SJCRH30 (cell line): ENCODE data around the gene MYO1H. TPM values are rescaled to one million over a fixed set of nuclear protein-coding genes. Genes with fewer than 3 reads are reported as not detected.
"Not testable (repeated sequence)": the region's sequence is repeated elsewhere in the genome, so short reads cannot be mapped to it uniquely, and the experiment has no call there.

Experiments
- DNase-seq, 2 experiments: peaks; one replicate each; pipeline ENCODE4 v3.0.0-alpha.2; 2015 to 2020
- H3K27ac ChIP-seq: fragments of 250-450 bp; sonication (Bioruptor Pico); 2 replicates; pipeline ENCODE4 v1.5.1; 2020; ENCODE audit warnings: mild to moderate bottlenecking, moderate library complexity
- H3K27me3 ChIP-seq: fragments of 250-450 bp; sonication (Bioruptor Pico); 2 replicates; pipeline ENCODE4 v1.5.1; 2020; ENCODE audit warnings: mild to moderate bottlenecking, moderate library complexity
- H3K36me3 ChIP-seq: fragments of 250-450 bp; sonication (Bioruptor Pico); 2 replicates; pipeline ENCODE4 v1.5.1; 2020; ENCODE audit warnings: mild to moderate bottlenecking, moderate library complexity
- H3K4me1 ChIP-seq: fragments of 250-450 bp; sonication (Bioruptor Pico); 2 replicates; pipeline ENCODE4 v1.5.1; 2020; ENCODE audit warnings: mild to moderate bottlenecking, moderate library complexity
- H3K4me3 ChIP-seq: fragments of 250-450 bp; sonication (Bioruptor Pico); 2 replicates; pipeline ENCODE4 v1.5.1; 2020; ENCODE audit warnings: mild to moderate bottlenecking, moderate library complexity
- H3K9me3 ChIP-seq: fragments of 250-450 bp; sonication (Bioruptor Pico); replicated peaks from 2 replicates; pipeline ENCODE4 v1.5.1; 2020; ENCODE audit warnings: mild to moderate bottlenecking, moderate library complexity
- total RNA-seq: library from RNA; depleted of rRNA; stranded (reverse); fragments of >200 nt; shearing (Covaris generic); gene quantifications from 2 replicates; pipeline ENCODE4 v1.2.3, GENCODE V29; 2014

Gene MYO1H
- total RNA-seq, 1 experiment from 2014 or later, result not detected

GRCh38 chr12:109461049-109461845 lies 113.5 kb downstream of the MYO1H start:
- Histone ChIP-seq H3K27ac (peak overlapping the region; percentile 100), H3K27me3 (no peaks in the 10 kb centered on the region), H3K36me3 (peaks cover 20% of the 10 kb centered on the region), H3K4me1 (peaks cover 40% of the 10 kb centered on the region), H3K4me3 (no peak overlapping the region), H3K9me3 (no peaks in the 10 kb centered on the region)
- DNase-seq, result peak in 1 of 2 experiments; percentile 17

- Histone ChIP-seq H3K36me3 (peaks cover 12% of the 10 kb centered on the region), H3K4me3 (no peak overlapping the region; the same call in 1 of the 2 replicates), H3K27ac (peak overlapping the region; percentile 100), H3K9me3 (no peaks in the 10 kb centered on the region), H3K27me3 (no peaks in the 10 kb centered on the region), H3K4me1 (peaks cover 40% of the 10 kb centered on the region)
- DNase-seq, result peak; percentile 82 to 87
These were observed 114.4 kb downstream of the MYO1H start for GRCh38 chr12:109461846-109462756.

- H3K4me3 ChIP-seq, result peak overlapping the region; percentile 38
- H3K36me3 ChIP-seq, result 0 out of 2 replicates have a peak, but pooled peaks cover 2% of the 10 kb centered on the region
- DNase-seq, result peak; percentile 87 to 92
- no peaks in the 10 kb centered on the region for H3K27me3 ChIP-seq
- H3K4me1 ChIP-seq, result peaks cover 40% of the 10 kb centered on the region
- H3K9me3 ChIP-seq, result no peaks in the 10 kb centered on the region
- H3K27ac ChIP-seq, result peak overlapping the region; percentile 100
These were observed 115.4 kb downstream of the MYO1H start for GRCh38 chr12:109462868-109463692.

- H3K4me1 ChIP-seq, result peaks cover 40% of the 10 kb centered on the region
- peak; percentile 42 to 43 for DNase-seq
- peak overlapping the region; percentile 100 for H3K27ac ChIP-seq
- H3K9me3 ChIP-seq, result no peaks in the 10 kb centered on the region
- H3K27me3 ChIP-seq, result no peaks in the 10 kb centered on the region
- H3K4me3 ChIP-seq, result peak overlapping the region; percentile 38
- 0 out of 2 replicates have a peak, but pooled peaks cover 2% of the 10 kb centered on the region for H3K36me3 ChIP-seq
These were observed 116.1 kb downstream of the MYO1H start for GRCh38 chr12:109463756-109464155.

GRCh38 chr12:109464642-109465351 lies 117.1 kb downstream of the MYO1H start:
- DNase-seq, result peak in 1 of 2 experiments; percentile 8
- Histone ChIP-seq H3K36me3 (peaks cover 5% of the 10 kb centered on the region), H3K27me3 (no peaks in the 10 kb centered on the region), H3K4me1 (peaks cover 40% of the 10 kb centered on the region), H3K9me3 (no peaks in the 10 kb centered on the region), H3K4me3 (no peak overlapping the region), H3K27ac (peak overlapping the region; percentile 100; the same call in 1 of the 2 replicates)

GRCh38 chr12:109466305-109466704 lies 118.6 kb downstream of the MYO1H start:
- H3K4me1 ChIP-seq, result peaks cover 32% of the 10 kb centered on the region

GRCh38 chr12:109466821-109467220 lies 119.1 kb downstream of the MYO1H start:
- Histone ChIP-seq H3K4me3 (no peak overlapping the region), H3K9me3 (no peaks in the 10 kb centered on the region), H3K4me1 (peaks cover 27% of the 10 kb centered on the region), H3K27ac (no peak overlapping the region), H3K36me3 (peaks cover 13% of the 10 kb centered on the region), H3K27me3 (no peaks in the 10 kb centered on the region)
- DNase-seq, result peak in 1 of 2 experiments; percentile 28

More at GRCh38 chr12:109466305-109466704, 118.6 kb downstream of the MYO1H start:
- H3K27me3 ChIP-seq, result no peaks in the 10 kb centered on the region
- no peak for DNase-seq
- no peak overlapping the region for H3K27ac ChIP-seq
- no peaks in the 10 kb centered on the region for H3K9me3 ChIP-seq
- H3K36me3 ChIP-seq, result peaks cover 11% of the 10 kb centered on the region
- no peak overlapping the region for H3K4me3 ChIP-seq

GRCh38 chr12:109467978-109468676 lies 120.4 kb downstream of the MYO1H start:
- H3K4me1 ChIP-seq, result peaks cover 16% of the 10 kb centered on the region; the same call in 1 of the 2 replicates
- H3K36me3 ChIP-seq, result peaks cover 13% of the 10 kb centered on the region
- no peaks in the 10 kb centered on the region for H3K9me3 ChIP-seq
- H3K4me3 ChIP-seq, result no peak overlapping the region
- no peaks in the 10 kb centered on the region for H3K27me3 ChIP-seq
- no peak for DNase-seq
- H3K27ac ChIP-seq, result no peak overlapping the region

- no peak for DNase-seq
- no peak overlapping the region for H3K4me3 ChIP-seq
- H3K4me1 ChIP-seq, result peaks cover 5% of the 10 kb centered on the region; the same call in 1 of the 2 replicates
- H3K9me3 ChIP-seq, result no peaks in the 10 kb centered on the region
- H3K27me3 ChIP-seq, result no peaks in the 10 kb centered on the region
- H3K36me3 ChIP-seq, result peaks cover 13% of the 10 kb centered on the region
- H3K27ac ChIP-seq, result no peak overlapping the region
These were observed 121.8 kb downstream of the MYO1H start for GRCh38 chr12:109469517-109469916.

GRCh38 chr12:109473006-109473405 lies 125.3 kb downstream of the MYO1H start:
- H3K9me3 ChIP-seq, result no peaks in the 10 kb centered on the region
- no peak for DNase-seq
- no peak overlapping the region for H3K4me3 ChIP-seq
- no peaks in the 10 kb centered on the region for H3K4me1 ChIP-seq
- peaks cover 13% of the 10 kb centered on the region for H3K36me3 ChIP-seq
- H3K27me3 ChIP-seq, result no peaks in the 10 kb centered on the region
- H3K27ac ChIP-seq, result no peak overlapping the region

- not testable (repeated sequence) for H3K27ac ChIP-seq, DNase-seq, H3K4me3 ChIP-seq, H3K9me3 ChIP-seq, H3K4me1 ChIP-seq, H3K27me3 ChIP-seq
- peaks cover 13% of the 10 kb centered on the region for H3K36me3 ChIP-seq
These were observed 126.0 kb downstream of the MYO1H start for GRCh38 chr12:109473526-109474270.

GRCh38 chr12:109475121-109475520 lies 127.4 kb downstream of the MYO1H start:
- DNase-seq, result no peak
- Histone ChIP-seq H3K27ac (no peak overlapping the region), H3K4me3 (no peak overlapping the region), H3K27me3 (no peaks in the 10 kb centered on the region), H3K36me3 (peaks cover 7% of the 10 kb centered on the region), H3K9me3 (no peaks in the 10 kb centered on the region), H3K4me1 (no peaks in the 10 kb centered on the region)
